ENCODE measurements around the gene AS3MT. TPM values are rescaled to one million over a fixed set of nuclear protein-coding genes. Genes with fewer than 3 reads are reported as not detected.

The AS3MT gene
- total and polyA plus RNA-seq, 2 of the 8 experiments (the other 6 are each of a cell fraction or from before 2014, with no cell fraction given), result 5.8 to 10.3 TPM

DNA sequence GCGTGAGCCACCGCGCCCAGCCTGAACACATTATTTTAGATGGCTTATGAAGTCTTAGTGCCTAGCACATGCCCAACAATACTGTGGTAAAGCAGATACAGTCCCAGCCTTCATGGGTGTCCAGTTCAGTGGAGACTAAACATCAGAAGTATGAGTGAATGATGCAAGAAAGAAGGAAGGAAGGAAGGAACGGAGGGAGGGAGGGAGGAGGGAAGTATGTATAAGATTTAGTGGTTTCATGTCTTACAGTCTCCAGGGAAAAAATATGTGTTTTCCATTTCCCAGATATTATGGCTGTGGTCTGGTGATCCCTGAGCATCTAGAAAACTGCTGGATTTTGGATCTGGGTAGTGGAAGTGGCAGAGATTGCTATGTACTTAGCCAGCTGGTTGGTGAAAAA is 2.9 kb downstream of the AS3MT start:
- peaks cover 0 to 1% of the 10 kb centered on the region in 2 experiments for H4K20me1 ChIP-seq (replicated peaks in 1 of 2; ENCODE audit: control insufficient read depth in 1 of 2, insufficient read depth in 2 of 2, low read length in 2 of 2)
- H3K23me2 ChIP-seq (ENCODE audit: low read depth, low read length), result peaks cover 10% of the 10 kb centered on the region
- TF ChIP-seq SIN3A (conservative IDR thresholded peaks at IDR 0.05 in 1 of 2, IDR thresholded peaks at IDR 0.05 in 1 of 2; ENCODE audit: low read depth in 1 of 2, low read length in 2 of 2), result no peak
- TF ChIP-seq, protein P1, sequence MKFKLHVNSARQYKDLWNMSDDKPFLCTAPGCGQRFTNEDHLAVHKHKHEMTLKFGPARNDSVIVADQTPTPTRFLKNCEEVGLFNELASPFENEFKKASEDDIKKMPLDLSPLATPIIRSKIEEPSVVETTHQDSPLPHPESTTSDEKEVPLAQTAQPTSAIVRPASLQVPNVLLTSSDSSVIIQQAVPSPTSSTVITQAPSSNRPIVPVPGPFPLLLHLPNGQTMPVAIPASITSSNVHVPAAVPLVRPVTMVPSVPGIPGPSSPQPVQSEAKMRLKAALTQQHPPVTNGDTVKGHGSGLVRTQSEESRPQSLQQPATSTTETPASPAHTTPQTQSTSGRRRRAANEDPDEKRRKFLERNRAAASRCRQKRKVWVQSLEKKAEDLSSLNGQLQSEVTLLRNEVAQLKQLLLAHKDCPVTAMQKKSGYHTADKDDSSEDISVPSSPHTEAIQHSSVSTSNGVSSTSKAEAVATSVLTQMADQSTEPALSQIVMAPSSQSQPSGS (IDR thresholded peaks at IDR 0.05; ENCODE audit: low read length), result no peak
- no peak for TF ChIP-seq BACH1 (IDR thresholded peaks at IDR 0.05; ENCODE audit: low read length)
- no peak for TF ChIP-seq BCL11A (IDR thresholded peaks at IDR 0.05; ENCODE audit: low read depth in 2 of 2, low read length in 2 of 2)
- no peak for TF ChIP-seq HDAC6 (IDR thresholded peaks at IDR 0.05; ENCODE audit: low read depth, low read length)
- H3K4me3 ChIP-seq (ENCODE audit: extremely low read depth in 1 of 4, insufficient read depth in 2 of 4, low read depth in 3 of 4, low read length in 4 of 4), result no peak overlapping the region
- H3K79me1 ChIP-seq (ENCODE audit: low read depth, low read length), result no peaks in the 10 kb centered on the region
- H2BK20ac ChIP-seq (ENCODE audit: low read length), result no peak overlapping the region
- no peak overlapping the region for H2BK5ac ChIP-seq (ENCODE audit: low read depth, low read length)
- FAIRE-seq (no peak), DNase-seq (ENCODE audit: low read depth in 1 of 2, low spot score in 2 of 2) (no peak)
- no peak overlapping the region for H4K5ac ChIP-seq (ENCODE audit: insufficient read length, low read depth, low read length)
- H3K36me3 ChIP-seq (ENCODE audit: control insufficient read depth in 2 of 4, insufficient read depth in 4 of 4, low read length in 3 of 4), result 0 out of 8 replicates have a peak, but pooled peaks cover 0 to 4% (median 0%) of the 10 kb centered on the region in 4 experiments
- no peak overlapping the region for H4K91ac ChIP-seq (replicated peaks; ENCODE audit: insufficient read length, low read length)
- no peaks in the 10 kb centered on the region for H3K79me2 ChIP-seq (ENCODE audit: control insufficient read depth in 1 of 2, insufficient read depth in 2 of 2, low read length in 2 of 2)
- no peak overlapping the region for H3K4ac ChIP-seq (replicated peaks; ENCODE audit: insufficient read length, low read depth, low read length)
- H2AFZ ChIP-seq (ENCODE audit: low read length), result no peak overlapping the region
- no peak overlapping the region for H2BK120ac ChIP-seq (replicated peaks; ENCODE audit: low read depth, low read length)
- H3K23ac ChIP-seq (ENCODE audit: insufficient read length), result no peak overlapping the region
- H3K27ac ChIP-seq (ENCODE audit: low read depth, low read length), result no peak overlapping the region
- no peak overlapping the region for H3K14ac ChIP-seq (ENCODE audit: insufficient read length)
- H3K9me3 ChIP-seq (ENCODE audit: insufficient read depth in 2 of 2, low read depth in 1 of 2, low read length in 1 of 2), result no peaks in the 10 kb centered on the region
- H3K18ac ChIP-seq (ENCODE audit: extremely low read depth, low read length), result no peak overlapping the region
- WGBS, 2 experiments (ENCODE audit: extremely low coverage in 1 of 2, insufficient coverage in 1 of 2, insufficient read length in 1 of 2, insufficient replicate concordance in 2 of 2, low coverage in 1 of 2, low lambda C conversion rate in 2 of 2, missing lambda C conversion rate in 1 of 2), result 97 to 100% methylated on average over 1 to 4 of the region's 4 CpGs
- ChIA-PET CTCF (ENCODE audit: partially characterized antibody) (interaction anchor here (0.7 to 1.5 kb wide), 5 partner anchors 9 to 1283 kb away, joined by 3 read pairs; no protein-coding TSS in a partner anchor), POLR2A (ENCODE audit: partially characterized antibody) (interaction anchor here (1.2 kb wide), 1 partner anchor 16 kb away, joined by 3 read pairs; no protein-coding TSS in a partner anchor)
- H3K4me2 ChIP-seq (ENCODE audit: insufficient read depth in 1 of 2, low read depth in 2 of 2, low read length in 2 of 2), result no peak overlapping the region
- peaks cover 0 to 6% (median 3%) of the 10 kb centered on the region in 4 experiments; a peak in 5 of 7 replicates for H3K4me1 ChIP-seq (replicated peaks in 1 of 4; ENCODE audit: control insufficient read depth in 3 of 4, insufficient read depth in 4 of 4, low read length in 3 of 4)
- no peak overlapping the region for H2BK15ac ChIP-seq (ENCODE audit: low read length)
- no peaks in the 10 kb centered on the region; a peak in 1 of 7 replicates for H3K27me3 ChIP-seq (replicated peaks in 1 of 4; ENCODE audit: control insufficient read depth in 3 of 4, extremely low read depth in 1 of 4, insufficient read depth in 3 of 4, low read length in 3 of 4)
- H2BK12ac ChIP-seq (ENCODE audit: low read depth, low read length), result no peak overlapping the region
- H3K56ac ChIP-seq (replicated peaks; ENCODE audit: insufficient read length, low read depth, low read length), result no peak overlapping the region
- H4K8ac ChIP-seq (ENCODE audit: extremely low read depth, insufficient read depth, low read length), result no peak overlapping the region
- H2AK5ac ChIP-seq (ENCODE audit: low read depth, low read length), result no peak overlapping the region
- H3K9ac ChIP-seq (replicated peaks in 1 of 4; ENCODE audit: extremely low read depth in 1 of 4, low read depth in 3 of 4, low read length in 3 of 4), result no peak overlapping the region

Measured in H1 (cell line).